Activated T-helper 17 cell treated with anti-CD3 and anti-CD28 coated beads, Interleukin-2, amount 50 U/mL, for 72 hours (primary cell): ENCODE data around the gene CTTNBP2. TPM values are rescaled to one million over a fixed set of nuclear protein-coding genes. Genes with fewer than 3 reads are reported as not detected.

Experiments used
- ATAC-seq: fragments of 150-1000 bp; cut with Tn5 transposase; replicated peaks from 2 replicates; pipeline ENCODE4 v1.10.0; 2021; ENCODE audit warnings: mild to moderate bottlenecking, moderate library complexity
- H3K27ac Mint-ChIP-seq: one replicate; pipeline ENCODE4 v1.8.0; 2022; ENCODE audit warnings: mixed read lengths
- H3K27me3 Mint-ChIP-seq: one replicate; pipeline ENCODE4 v1.8.0; 2022; ENCODE audit warnings: mixed read lengths
- H3K36me3 Mint-ChIP-seq: one replicate; pipeline ENCODE4 v1.8.0; 2022; ENCODE audit warnings: low read depth, mild to moderate bottlenecking, mixed read lengths
- H3K4me1 Mint-ChIP-seq: one replicate; pipeline ENCODE4 v1.8.0; 2022; ENCODE audit warnings: mixed read lengths
- H3K4me3 Mint-ChIP-seq: one replicate; pipeline ENCODE4 v1.8.0; 2022; ENCODE audit warnings: mild to moderate bottlenecking, mixed read lengths
- H3K9me3 Mint-ChIP-seq: one replicate; pipeline ENCODE4 v1.8.0; 2022; ENCODE audit warnings: mixed read lengths
- total RNA-seq, 2 donors: library from RNA; stranded (reverse); gene quantifications; one replicate each; pipeline ENCODE4 v1.2.3, GENCODE V29; 2022

Gene CTTNBP2
- total RNA-seq, 2 donors from 2014 or later, result 0.40 TPM; not detected in 1

DNA sequence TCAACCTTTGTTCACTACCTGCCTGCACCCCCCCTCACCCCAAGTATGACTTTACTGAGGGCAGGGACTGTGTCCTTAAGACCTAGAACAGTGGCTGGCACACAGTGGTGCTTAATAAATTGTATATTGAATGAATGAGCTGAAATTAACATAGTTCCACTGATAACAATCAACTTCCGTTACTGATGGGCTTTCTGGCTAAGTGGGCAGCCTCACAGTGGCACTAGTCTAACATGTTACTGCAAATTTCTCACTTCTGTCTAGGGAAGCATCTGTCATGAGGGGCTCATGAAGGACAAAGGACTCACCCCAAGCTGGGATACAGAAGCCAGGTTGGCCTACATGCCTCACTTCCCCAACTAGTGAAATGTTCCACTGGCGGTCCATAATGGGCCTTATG is 79.3 kb downstream of the CTTNBP2 start:
- no peaks in the 10 kb centered on the region for H3K9me3 Mint-ChIP-seq
- no peaks in the 10 kb centered on the region for H3K4me1 Mint-ChIP-seq
- H3K27ac Mint-ChIP-seq, result no peak overlapping the region
- ATAC-seq, result no peak
- H3K27me3 Mint-ChIP-seq, result peaks cover 18% of the 10 kb centered on the region
- H3K4me3 Mint-ChIP-seq, result no peak overlapping the region
- H3K36me3 Mint-ChIP-seq, result no peaks in the 10 kb centered on the region

DNA sequence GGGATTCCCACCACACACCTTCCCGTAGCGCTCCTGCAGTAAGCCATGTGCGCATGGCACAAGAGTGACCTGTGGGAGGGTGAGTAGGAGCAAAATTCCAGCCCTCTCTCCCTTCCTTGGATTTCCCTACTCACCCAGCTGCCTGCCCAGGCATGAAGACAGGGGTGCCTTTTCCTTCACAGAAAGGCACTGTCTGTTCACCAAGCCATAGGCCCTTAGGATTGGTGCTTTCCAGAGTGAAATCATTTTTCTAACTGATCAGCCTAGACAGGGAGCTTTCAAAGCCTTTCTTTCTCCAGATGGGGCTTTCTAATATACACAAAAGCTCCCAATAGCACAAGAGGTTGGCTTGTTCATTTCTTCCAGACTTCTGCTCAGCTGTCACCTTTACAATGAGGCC is 79.7 kb downstream of the CTTNBP2 start:
- ATAC-seq, result no peak
- Mint-ChIP-seq H3K4me3 (no peak overlapping the region), H3K4me1 (no peaks in the 10 kb centered on the region), H3K36me3 (no peaks in the 10 kb centered on the region), H3K27ac (no peak overlapping the region), H3K9me3 (no peaks in the 10 kb centered on the region), H3K27me3 (peaks cover 18% of the 10 kb centered on the region)

DNA sequence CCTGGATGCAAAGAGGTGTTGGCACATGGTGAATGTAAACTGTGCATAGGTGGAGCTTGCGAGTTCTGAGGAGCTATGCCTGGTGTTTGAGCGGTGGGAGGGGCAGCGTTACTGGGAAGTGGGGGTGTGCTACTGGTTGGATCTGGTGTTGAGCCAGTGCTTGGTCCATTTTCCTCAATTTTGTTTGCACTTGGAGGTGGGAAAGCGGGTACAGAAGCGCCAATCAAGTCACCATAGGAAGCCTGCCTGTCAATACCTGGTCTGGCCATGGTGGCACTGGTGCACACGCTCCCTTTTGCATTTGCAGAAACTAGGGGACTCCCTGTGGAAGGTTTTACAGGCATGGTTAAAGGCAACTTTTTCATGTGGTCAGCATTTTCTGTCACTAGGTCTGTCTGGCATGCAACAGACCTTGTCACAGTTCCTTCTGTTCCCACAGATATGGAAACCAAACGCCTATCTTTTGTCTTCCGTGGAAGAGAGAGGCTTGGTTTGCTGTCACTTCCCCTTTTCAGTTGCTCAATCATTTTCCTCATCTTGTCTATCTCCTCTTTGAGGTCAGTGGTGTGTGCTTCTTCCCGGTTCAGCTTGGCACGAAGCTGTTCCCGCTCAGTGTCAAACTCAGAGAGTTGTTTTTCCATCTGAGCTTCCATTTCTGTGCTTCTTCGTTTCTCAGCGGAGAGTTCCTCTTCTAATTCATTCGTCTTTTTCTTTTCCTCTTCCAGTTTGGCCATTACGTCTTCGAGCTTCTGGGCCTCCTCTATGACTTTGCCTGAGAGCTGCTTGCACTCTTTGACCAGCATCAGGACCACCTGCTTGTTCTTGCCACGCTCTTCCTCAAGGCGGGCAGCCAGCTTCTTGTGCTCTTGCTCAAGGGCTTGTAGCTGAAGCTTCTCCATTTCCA is 81.1 kb downstream of the CTTNBP2 start:
- no peak overlapping the region for H3K4me3 Mint-ChIP-seq
- no peak overlapping the region for H3K27ac Mint-ChIP-seq
- H3K9me3 Mint-ChIP-seq, result no peaks in the 10 kb centered on the region
- H3K27me3 Mint-ChIP-seq, result peaks cover 12% of the 10 kb centered on the region
- ATAC-seq, result no peak
- H3K36me3 Mint-ChIP-seq, result no peaks in the 10 kb centered on the region
- H3K4me1 Mint-ChIP-seq, result no peaks in the 10 kb centered on the region

DNA sequence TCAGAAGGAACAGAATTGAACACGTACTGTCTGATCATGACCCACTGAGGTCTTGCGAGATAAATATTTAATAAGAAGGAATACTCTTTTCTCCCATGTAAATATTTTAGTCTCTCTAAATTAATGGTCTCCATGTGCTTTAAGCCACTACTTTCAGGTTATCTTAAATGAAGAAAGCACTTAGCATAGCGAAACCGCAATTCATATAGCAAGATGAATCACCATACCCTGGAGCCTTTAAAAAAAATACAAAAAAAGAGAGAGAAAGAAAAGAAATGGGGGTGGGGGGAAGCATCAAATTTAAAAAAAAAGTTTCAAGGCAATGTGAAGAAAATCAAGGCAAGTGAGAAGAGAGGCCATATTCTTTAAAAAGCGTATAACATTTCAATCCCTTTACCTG is 82.5 kb downstream of the CTTNBP2 start:
- Mint-ChIP-seq H3K9me3 (no peaks in the 10 kb centered on the region), H3K27ac (no peak overlapping the region), H3K4me3 (no peak overlapping the region), H3K27me3 (peaks cover 11% of the 10 kb centered on the region), H3K4me1 (no peaks in the 10 kb centered on the region), H3K36me3 (no peaks in the 10 kb centered on the region)
- no peak for ATAC-seq

DNA sequence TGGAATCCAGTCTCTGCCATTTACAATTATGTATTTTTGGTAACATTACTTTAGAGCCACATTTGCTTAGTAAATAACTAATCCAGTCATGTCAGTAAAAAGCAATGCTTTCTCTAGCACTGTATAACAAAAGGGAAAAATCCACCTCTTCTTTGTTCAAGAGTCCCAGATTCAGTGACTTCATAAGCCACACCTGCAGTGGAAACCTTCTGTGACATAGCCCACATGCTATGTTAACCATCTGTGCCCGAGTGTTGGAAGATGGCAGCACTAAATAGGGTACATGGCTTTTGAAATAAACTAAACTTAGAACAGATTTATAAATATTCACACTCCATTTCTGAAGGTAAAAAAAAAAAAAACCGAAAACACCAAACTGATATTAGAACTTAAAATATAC is 83.0 kb downstream of the CTTNBP2 start:
- Mint-ChIP-seq H3K27me3 (peaks cover 10% of the 10 kb centered on the region), H3K4me3 (no peak overlapping the region), H3K4me1 (no peaks in the 10 kb centered on the region), H3K9me3 (no peaks in the 10 kb centered on the region), H3K36me3 (no peaks in the 10 kb centered on the region), H3K27ac (no peak overlapping the region)
- no peak for ATAC-seq

DNA sequence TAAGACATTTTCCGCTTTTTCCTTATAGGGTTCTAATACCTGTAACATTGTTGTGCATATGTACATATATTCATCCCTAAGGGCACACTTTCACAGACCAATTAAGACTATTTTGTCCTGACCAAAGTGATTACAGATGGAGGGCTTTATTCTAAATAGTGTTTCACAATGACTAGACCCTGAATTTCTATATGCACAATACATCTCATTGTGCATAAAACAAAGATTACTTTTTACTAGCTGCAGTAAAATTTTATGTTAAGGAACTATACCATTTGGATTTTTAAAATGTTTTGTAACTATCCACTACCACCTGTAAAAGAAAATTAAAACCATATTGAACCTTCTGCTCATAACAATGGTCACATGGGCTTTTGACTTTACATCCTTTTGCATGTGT is 87.8 kb downstream of the CTTNBP2 start:
- Mint-ChIP-seq H3K36me3 (no peaks in the 10 kb centered on the region), H3K4me3 (no peak overlapping the region), H3K4me1 (no peaks in the 10 kb centered on the region), H3K27me3 (peaks cover 6% of the 10 kb centered on the region), H3K9me3 (no peaks in the 10 kb centered on the region), H3K27ac (no peak overlapping the region)
- ATAC-seq, result no peak

DNA sequence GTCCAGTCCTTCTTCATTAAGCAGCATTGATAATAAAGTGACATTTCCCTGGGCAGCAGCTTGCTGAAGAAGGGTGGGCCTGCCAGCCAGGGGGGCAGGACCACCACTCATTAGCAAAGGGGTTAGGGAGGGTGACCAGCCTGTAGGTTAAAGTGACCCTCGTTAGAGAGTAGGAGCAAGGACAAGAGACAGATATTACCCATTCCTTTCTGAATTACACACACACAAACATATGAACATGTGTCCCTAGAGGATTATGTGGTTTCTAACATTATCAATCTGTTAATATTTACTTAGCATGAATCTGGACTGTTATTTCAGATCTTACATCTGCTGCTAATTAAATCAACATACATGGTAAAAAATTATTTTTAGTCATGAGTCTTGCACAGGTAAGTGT is 88.9 kb downstream of the CTTNBP2 start:
- H3K27ac Mint-ChIP-seq, result no peak overlapping the region

DNA sequence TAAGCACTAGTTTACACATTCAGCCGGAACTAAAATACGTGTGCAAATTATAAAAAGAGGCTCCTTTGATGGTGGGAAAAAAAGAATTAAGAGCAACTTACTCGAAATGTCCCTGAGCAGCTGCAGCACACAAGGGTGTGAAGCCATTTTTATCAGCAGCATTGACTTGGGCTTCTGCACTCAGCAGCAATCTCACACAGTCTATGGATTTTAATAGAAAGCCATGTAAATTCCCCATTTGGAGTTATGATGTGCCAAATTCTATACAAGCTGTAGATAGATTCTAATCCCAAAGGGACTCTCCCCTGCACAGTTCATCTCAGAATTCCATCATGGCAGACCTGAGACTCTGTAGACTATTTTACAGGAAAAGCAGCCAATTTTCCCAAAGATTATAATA is 90.5 kb downstream of the CTTNBP2 start:
- Mint-ChIP-seq H3K36me3 (no peaks in the 10 kb centered on the region), H3K9me3 (no peaks in the 10 kb centered on the region), H3K27ac (no peak overlapping the region), H3K27me3 (peaks cover 3% of the 10 kb centered on the region), H3K4me3 (no peak overlapping the region), H3K4me1 (no peaks in the 10 kb centered on the region)
- no peak for ATAC-seq

More for the DNA sequence above, 88.9 kb downstream of the CTTNBP2 start:
- no peaks in the 10 kb centered on the region for H3K9me3 Mint-ChIP-seq
- no peaks in the 10 kb centered on the region for H3K36me3 Mint-ChIP-seq
- H3K27me3 Mint-ChIP-seq, result peaks cover 3% of the 10 kb centered on the region
- no peak overlapping the region for H3K4me3 Mint-ChIP-seq
- no peak for ATAC-seq
- no peaks in the 10 kb centered on the region for H3K4me1 Mint-ChIP-seq

DNA sequence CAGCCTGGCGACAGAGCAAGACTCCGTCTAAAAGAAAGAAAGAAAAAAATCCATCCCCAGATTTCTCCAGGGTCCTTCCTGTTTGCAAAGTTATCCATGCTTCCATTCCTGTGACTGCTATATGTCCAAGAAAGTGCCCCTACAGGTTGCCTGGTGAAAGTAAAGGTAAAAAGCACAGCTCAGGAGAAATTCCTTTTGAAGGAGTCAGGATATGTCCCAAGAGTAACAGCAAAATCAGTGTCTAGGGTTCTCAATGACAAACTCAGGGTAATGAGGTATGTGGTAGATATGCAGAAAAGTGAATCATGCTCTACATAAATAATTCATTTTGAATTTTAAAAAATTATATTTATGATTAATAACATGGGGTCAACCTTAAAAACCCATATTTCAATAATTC is 91.5 kb downstream of the CTTNBP2 start:
- Mint-ChIP-seq H3K27ac (no peak overlapping the region), H3K36me3 (no peaks in the 10 kb centered on the region), H3K4me1 (no peaks in the 10 kb centered on the region), H3K27me3 (no peaks in the 10 kb centered on the region), H3K4me3 (no peak overlapping the region), H3K9me3 (no peaks in the 10 kb centered on the region)
- no peak for ATAC-seq

DNA sequence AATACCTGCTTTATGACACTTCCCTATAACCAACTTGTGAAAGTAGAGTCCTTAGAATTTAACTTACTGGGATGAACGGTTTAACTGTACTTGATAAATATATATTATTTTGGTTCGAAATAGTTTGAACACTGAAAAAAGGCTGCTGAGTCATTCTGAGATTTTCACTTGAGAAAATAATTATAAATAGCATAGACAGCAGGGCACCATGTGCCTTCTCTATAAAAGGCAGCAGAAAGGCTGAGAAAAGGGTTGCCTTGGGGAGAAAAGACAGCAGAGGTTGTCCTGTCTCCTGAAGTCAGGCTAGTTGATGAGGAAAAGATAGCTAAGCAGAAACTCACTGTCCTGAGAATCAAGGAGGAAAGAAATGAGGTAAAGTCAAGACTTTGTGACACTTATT is 92.4 kb downstream of the CTTNBP2 start:
- Mint-ChIP-seq H3K4me3 (no peak overlapping the region), H3K36me3 (no peaks in the 10 kb centered on the region), H3K4me1 (no peaks in the 10 kb centered on the region), H3K9me3 (no peaks in the 10 kb centered on the region), H3K27me3 (no peaks in the 10 kb centered on the region), H3K27ac (no peak overlapping the region)
- no peak for ATAC-seq

DNA sequence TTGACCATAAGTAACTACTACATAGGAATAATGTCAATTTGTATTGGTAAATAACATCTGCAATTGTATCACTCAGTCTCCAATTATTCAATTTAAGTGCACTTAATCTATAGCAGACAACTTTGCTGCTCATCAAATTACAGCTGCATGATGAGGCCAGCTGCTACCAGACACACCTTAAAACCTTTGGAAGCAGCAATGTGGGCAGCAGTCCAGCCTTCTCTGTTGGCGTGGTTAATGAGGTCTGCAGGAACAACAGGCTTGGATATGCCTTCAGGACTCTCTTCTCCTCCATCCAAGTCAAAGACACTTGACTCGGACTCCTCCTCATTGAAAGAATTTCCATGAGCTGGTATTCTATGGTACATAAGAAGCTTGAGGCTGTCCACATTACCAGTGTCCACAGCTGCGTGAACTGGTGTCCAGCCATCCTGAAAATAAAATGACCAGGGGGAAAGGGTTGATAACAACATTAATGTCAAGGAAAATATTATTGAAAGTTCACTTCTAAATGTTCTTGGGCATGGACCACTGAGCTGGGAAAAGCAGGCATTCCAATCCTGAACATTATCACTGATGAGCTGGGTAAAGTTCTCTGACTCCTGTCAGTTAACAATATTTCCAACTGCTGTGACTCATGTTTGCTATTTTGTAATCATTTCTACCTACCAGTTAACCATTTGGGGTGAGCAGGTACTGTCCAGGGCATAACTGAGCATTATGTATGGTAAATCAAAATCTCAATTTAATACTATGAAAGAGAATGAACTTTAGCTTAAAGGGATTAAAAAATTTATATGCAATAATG is 95.7 kb downstream of the CTTNBP2 start:
- ATAC-seq, result no peak
- Mint-ChIP-seq H3K36me3 (no peaks in the 10 kb centered on the region), H3K9me3 (no peaks in the 10 kb centered on the region), H3K4me3 (no peak overlapping the region), H3K4me1 (no peaks in the 10 kb centered on the region), H3K27me3 (no peaks in the 10 kb centered on the region), H3K27ac (no peak overlapping the region)

DNA sequence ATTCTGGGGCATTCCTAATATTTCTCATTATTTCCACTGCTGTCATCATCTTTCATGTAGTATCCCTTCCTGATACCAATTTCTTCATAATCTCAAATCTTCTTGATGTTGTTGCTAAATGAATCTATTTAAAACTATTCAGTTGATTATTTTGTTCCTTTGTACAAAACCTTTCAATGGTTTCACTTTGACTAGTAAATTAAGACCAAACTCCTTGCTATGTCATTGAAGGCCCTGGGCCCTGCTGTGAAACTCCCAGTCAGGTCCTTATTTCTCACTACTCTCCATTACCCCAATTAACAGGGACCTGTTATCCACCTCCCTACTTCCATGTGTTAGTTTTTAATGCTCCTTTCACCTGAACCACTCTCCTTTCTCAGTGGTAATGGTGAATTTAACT is 97.0 kb downstream of the CTTNBP2 start:
- H3K9me3 Mint-ChIP-seq, result no peaks in the 10 kb centered on the region
- ATAC-seq, result no peak
- H3K36me3 Mint-ChIP-seq, result no peaks in the 10 kb centered on the region
- H3K4me1 Mint-ChIP-seq, result no peaks in the 10 kb centered on the region
- H3K4me3 Mint-ChIP-seq, result no peak overlapping the region
- peaks cover 3% of the 10 kb centered on the region for H3K27me3 Mint-ChIP-seq
- H3K27ac Mint-ChIP-seq, result no peak overlapping the region

DNA sequence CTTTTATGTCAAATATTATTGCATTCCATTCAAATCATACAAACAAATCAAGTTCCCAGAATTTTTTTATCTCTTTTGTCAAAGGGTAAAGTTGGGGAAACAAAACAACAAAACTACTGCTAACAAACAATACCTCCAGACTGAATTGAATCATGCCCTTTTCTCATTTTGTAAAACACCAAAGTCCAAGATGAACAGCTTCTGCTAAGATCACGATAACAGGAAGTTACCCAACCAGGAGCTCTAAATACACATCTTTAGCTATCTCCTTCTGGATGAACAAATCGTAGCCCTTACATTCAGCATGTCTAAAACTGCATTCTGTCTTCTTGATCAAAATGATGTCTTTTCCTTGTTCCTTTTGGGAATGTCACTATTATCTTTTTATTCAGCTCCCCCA is 97.4 kb downstream of the CTTNBP2 start:
- Mint-ChIP-seq H3K9me3 (no peaks in the 10 kb centered on the region), H3K27me3 (peaks cover 3% of the 10 kb centered on the region), H3K4me1 (no peaks in the 10 kb centered on the region), H3K36me3 (no peaks in the 10 kb centered on the region), H3K4me3 (no peak overlapping the region), H3K27ac (no peak overlapping the region)
- no peak for ATAC-seq

DNA sequence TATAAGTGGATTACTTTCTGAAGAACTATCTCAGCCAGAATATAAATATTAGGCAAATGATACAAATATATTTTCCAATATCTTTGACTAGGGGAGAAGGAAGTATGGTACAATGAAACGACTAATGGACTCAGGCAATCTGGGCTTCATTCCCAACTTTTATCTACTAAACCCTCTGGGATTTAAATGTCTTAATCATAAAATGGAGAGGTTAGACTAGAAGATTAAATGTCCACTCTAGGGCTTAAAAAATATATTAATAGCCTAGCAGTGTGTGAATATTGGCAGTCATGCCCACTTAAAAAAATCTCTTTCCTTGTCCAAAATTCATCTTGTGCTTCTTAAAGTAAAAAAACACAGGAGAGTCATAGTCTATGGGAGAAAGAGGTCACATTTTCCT is 98.3 kb downstream of the CTTNBP2 start:
- Mint-ChIP-seq H3K4me3 (no peak overlapping the region), H3K36me3 (no peaks in the 10 kb centered on the region), H3K27ac (no peak overlapping the region), H3K27me3 (peaks cover 7% of the 10 kb centered on the region), H3K9me3 (no peaks in the 10 kb centered on the region), H3K4me1 (no peaks in the 10 kb centered on the region)
- ATAC-seq, result no peak

DNA sequence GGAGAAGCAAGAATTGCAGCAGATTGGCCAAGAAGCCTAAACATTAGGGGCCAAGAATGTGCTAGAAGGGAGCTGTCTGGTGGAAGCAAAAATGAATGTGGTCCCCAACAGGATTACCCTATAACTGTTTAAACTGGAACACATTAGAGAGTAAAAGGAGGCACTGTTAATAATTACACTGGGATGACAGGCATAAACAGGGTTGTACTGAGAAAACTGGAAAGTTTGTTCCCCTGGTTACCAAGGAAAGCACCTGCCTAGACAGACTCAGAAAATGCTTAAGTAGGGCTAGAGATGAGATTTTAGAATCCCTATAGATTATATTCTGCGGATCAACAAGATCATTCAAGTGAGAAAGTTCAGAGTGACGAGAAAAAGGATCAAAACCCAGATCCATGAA is 100.8 kb downstream of the CTTNBP2 start:
- ATAC-seq, result no peak
- H3K9me3 Mint-ChIP-seq, result no peaks in the 10 kb centered on the region
- H3K4me3 Mint-ChIP-seq, result no peak overlapping the region
- H3K36me3 Mint-ChIP-seq, result no peaks in the 10 kb centered on the region
- no peak overlapping the region for H3K27ac Mint-ChIP-seq
- H3K27me3 Mint-ChIP-seq, result peaks cover 7% of the 10 kb centered on the region
- no peaks in the 10 kb centered on the region for H3K4me1 Mint-ChIP-seq
